Measurements from ENCODE around the gene HSD17B3. TPM values are rescaled to one million over a fixed set of nuclear protein-coding genes. Genes with fewer than 3 reads are reported as not detected.

Gene HSD17B3
- total RNA-seq, 4 donors from 2014 or later: 1.1 TPM; not detected in 3

DNA sequence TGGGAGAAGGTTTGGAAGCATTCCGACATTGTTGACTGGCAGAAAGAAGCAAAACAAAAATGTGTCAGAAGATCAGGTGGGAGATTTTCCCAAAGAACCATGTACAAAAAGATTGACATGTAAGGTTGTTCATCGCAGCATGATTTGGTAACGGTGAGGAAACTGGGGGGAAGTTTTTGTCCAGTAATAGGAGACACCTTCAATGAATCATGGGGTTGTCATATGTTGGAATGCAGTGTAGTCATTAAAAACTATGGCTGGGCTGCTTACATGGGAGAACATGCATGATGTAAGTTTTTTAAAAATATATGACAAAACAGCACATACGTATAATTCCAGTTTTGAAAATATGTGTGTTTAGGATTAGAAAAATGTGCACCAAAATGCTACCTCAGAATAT, 50.5 kb downstream of the HSD17B3 start:
- 89 to 95% methylated on average over 4 of the region's 4 CpGs for WGBS, 2 donors
- TF ChIP-seq, protein P1, sequence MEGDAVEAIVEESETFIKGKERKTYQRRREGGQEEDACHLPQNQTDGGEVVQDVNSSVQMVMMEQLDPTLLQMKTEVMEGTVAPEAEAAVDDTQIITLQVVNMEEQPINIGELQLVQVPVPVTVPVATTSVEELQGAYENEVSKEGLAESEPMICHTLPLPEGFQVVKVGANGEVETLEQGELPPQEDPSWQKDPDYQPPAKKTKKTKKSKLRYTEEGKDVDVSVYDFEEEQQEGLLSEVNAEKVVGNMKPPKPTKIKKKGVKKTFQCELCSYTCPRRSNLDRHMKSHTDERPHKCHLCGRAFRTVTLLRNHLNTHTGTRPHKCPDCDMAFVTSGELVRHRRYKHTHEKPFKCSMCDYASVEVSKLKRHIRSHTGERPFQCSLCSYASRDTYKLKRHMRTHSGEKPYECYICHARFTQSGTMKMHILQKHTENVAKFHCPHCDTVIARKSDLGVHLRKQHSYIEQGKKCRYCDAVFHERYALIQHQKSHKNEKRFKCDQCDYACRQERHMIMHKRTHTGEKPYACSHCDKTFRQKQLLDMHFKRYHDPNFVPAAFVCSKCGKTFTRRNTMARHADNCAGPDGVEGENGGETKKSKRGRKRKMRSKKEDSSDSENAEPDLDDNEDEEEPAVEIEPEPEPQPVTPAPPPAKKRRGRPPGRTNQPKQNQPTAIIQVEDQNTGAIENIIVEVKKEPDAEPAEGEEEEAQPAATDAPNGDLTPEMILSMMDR (IDR thresholded peaks at IDR 0.05): no peak
- TF ChIP-seq POLR2A (IDR thresholded peaks at IDR 0.05): no peak
- intact Hi-C loops (cut with DNase I; ENCODE audit: low total_unique reads): no loop called here
- no peak overlapping the region for H3K4me3 ChIP-seq (ENCODE audit: low read depth, poor library complexity, severe bottlenecking)
- DNase-seq (ENCODE audit: low spot score in 2 of 2): no peak

DNA sequence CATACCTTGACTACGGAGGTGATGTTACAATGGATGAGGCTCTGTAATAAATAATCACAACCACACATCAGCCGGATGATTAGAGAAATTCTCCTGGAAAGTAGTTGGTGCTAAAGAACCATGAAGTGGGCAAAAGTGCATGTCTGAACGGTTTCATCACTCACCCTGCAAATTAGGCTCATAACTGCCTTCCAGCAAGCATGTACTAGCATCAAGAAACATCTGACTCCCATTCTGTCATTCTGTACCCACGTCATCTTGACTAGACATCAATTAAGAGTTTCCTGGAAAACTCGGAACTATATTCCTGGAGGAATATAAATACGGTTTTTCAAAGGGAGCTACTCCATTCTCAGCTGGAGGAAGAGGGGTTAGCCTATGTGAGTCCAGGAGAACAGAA, 52.2 kb downstream of the HSD17B3 start:
- H3K4me3 ChIP-seq (ENCODE audit: low read depth, poor library complexity, severe bottlenecking): no peak overlapping the region
- TF ChIP-seq, protein P1 (IDR thresholded peaks at IDR 0.05): no peak
- no peak for TF ChIP-seq POLR2A (IDR thresholded peaks at IDR 0.05)
- 30 to 39% methylated on average over 6 of the region's 6 CpGs for WGBS, 2 donors
- intact Hi-C loops (cut with DNase I; ENCODE audit: low total_unique reads): no loop called here
- DNase-seq (ENCODE audit: low spot score in 2 of 2): no peak

DNA sequence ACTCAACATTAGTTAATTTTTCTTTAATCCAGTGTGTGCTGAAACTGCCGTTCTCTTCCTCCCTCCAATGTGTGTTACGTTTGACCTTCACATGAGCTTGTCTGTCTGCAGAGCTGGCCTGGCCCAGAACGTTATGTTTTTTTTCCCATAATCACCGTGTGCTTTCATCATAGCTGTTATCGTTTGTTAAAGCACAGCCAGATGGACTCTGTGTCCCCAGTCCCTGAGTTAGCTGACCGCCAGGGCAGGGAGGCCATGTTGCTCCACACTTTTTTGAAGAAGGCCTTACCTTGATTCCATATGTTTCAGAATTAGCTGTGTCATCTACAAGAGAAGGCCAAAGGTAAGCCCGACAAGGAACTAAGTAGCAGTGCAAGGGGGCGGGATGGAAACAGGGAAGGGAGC, 55.7 kb downstream of the HSD17B3 start:
- no peak for DNase-seq (ENCODE audit: low spot score in 2 of 2)
- intact Hi-C loops (cut with DNase I; ENCODE audit: low total_unique reads): no loop called here
- 90 to 94% methylated on average over 8 of the region's 8 CpGs for WGBS, 2 donors
- TF ChIP-seq POLR2A (IDR thresholded peaks at IDR 0.05): no peak
- TF ChIP-seq, protein P1 (IDR thresholded peaks at IDR 0.05): no peak
- no peak overlapping the region for H3K4me3 ChIP-seq (ENCODE audit: low read depth, poor library complexity, severe bottlenecking)

DNA sequence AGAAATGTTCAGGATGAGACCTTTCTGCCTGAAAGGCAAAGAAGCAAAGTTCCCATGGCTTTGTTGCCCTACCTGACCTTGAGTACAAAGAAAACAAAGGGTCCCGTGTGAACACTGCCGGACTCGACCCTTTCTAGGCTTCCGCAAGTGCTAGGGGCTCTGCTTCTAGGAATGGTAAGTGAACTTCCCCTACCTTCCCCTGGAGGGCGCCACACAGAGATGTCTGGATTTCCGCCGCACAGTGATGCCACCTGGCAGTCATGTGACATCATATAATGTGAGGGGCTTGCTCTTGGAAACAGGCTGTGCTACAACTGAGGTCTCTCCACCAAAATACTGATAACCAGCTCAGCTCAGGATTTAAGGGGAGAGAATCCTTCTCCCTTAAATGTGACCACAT, 56.6 kb downstream of the HSD17B3 start:
- H3K4me3 ChIP-seq (ENCODE audit: low read depth, poor library complexity, severe bottlenecking): no peak overlapping the region
- WGBS, 2 donors: 83 to 87% methylated on average over 7 of the region's 7 CpGs
- intact Hi-C loops (cut with DNase I; ENCODE audit: low total_unique reads): no loop called here
- TF ChIP-seq, protein P1 (IDR thresholded peaks at IDR 0.05): no peak
- TF ChIP-seq POLR2A (IDR thresholded peaks at IDR 0.05): no peak
- DNase-seq (ENCODE audit: low spot score in 2 of 2): peak in 1 of 2 donors; percentile 70

DNA sequence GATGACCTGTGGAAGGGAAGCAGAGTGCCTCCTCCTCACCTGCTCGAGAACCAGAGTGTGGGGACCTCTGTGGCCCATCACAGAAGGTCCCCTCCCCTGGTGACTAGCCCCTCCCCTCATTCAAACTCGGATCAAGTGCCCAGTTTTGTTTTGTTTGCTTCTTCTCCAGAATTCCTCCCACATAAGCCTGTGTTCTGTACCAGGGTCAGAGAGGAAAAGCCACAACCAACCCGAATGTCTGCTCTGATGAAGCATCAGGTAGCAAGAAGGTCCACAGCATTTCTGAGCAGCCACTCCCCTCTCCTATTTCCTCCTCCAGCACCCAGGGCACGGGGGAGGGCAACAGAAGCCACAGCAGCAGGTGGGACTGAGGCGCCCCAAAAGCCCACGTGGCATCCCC, 58.2 kb downstream of the HSD17B3 start:
- WGBS, 2 donors: 73 to 80% methylated on average over 6 of the region's 6 CpGs
- intact Hi-C loops (cut with DNase I; ENCODE audit: low total_unique reads): no loop called here

DNA sequence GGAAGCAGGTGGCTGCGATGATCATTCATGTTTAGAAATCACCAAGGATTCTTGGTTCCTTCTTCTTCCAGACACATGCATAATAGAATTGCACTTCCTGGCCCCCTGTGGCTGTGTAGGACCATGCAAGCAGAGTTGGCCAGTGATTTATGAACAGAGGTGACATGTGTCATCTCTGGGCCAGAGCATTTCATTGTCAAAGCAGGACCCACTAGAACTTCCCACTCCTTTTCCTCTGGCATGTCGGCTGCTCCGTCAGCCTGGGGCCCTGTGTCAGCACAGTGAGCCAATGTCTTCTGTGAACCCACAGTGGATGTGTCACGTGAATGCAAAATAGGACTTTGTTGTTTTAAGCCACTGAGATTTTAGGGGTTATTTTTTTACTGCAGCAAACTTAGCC, 59.2 kb downstream of the HSD17B3 start:
- 61 to 69% methylated on average over 4 of the region's 4 CpGs for WGBS, 2 donors
- intact Hi-C loops (cut with DNase I; ENCODE audit: low total_unique reads): no loop called here

More for the DNA sequence above, 58.2 kb downstream of the HSD17B3 start:
- no peak for DNase-seq (ENCODE audit: low spot score in 2 of 2)
- H3K4me3 ChIP-seq (ENCODE audit: low read depth, poor library complexity, severe bottlenecking): no peak overlapping the region
- TF ChIP-seq, protein P1 (IDR thresholded peaks at IDR 0.05): no peak
- TF ChIP-seq POLR2A (IDR thresholded peaks at IDR 0.05): no peak

More for the DNA sequence above, 59.2 kb downstream of the HSD17B3 start:
- TF ChIP-seq, protein P1 (IDR thresholded peaks at IDR 0.05): no peak
- no peak for TF ChIP-seq POLR2A (IDR thresholded peaks at IDR 0.05)
- DNase-seq (ENCODE audit: low spot score in 2 of 2): peak in 1 of 2 donors; percentile 59
- H3K4me3 ChIP-seq (ENCODE audit: low read depth, poor library complexity, severe bottlenecking): no peak overlapping the region
